Osteocyte (in vitro differentiated cells): ENCODE data around the gene DTYMK. TPM values are rescaled to one million over a fixed set of nuclear protein-coding genes. Genes with fewer than 3 reads are reported as not detected.

ENCODE experiments used
- DNase-seq: peaks from one replicate; pipeline ENCODE4 v3.0.0; 2021; ENCODE audit warnings: mixed read lengths; ENCODE audit not compliant: unreplicated experiment; ENCODE audit errors: extremely low spot score
- H3K27ac Mint-ChIP-seq: one replicate; pipeline ENCODE4 v1.8.0; 2021; ENCODE audit warnings: mild to moderate bottlenecking, mixed read lengths; ENCODE audit not compliant: unreplicated experiment
- H3K27me3 Mint-ChIP-seq: one replicate; pipeline ENCODE4 v1.8.0; 2021; ENCODE audit warnings: mixed read lengths; ENCODE audit not compliant: unreplicated experiment
- H3K36me3 Mint-ChIP-seq: one replicate; pipeline ENCODE4 v1.8.0; 2021; ENCODE audit warnings: mixed read lengths; ENCODE audit not compliant: unreplicated experiment
- H3K4me1 Mint-ChIP-seq: one replicate; pipeline ENCODE4 v1.8.0; 2021; ENCODE audit warnings: mixed read lengths; ENCODE audit not compliant: unreplicated experiment
- H3K4me3 Mint-ChIP-seq: one replicate; pipeline ENCODE4 v1.8.0; 2021; ENCODE audit warnings: mild to moderate bottlenecking, moderate library complexity, mixed read lengths; ENCODE audit not compliant: unreplicated experiment
- H3K9me3 Mint-ChIP-seq: one replicate; pipeline ENCODE4 v1.8.0; 2021; ENCODE audit warnings: mixed read lengths; ENCODE audit not compliant: unreplicated experiment
- CTCF ChIP-seq: fragments of 200-600 bp; sonication (generic); IDR thresholded peaks from 2 replicates; pipeline ENCODE4 v1.5.0; 2021; ENCODE audit warnings: antibody characterized with exemption, mild to moderate bottlenecking, moderate library complexity
- total RNA-seq: library from RNA; stranded (reverse); gene quantifications from 2 replicates; pipeline ENCODE4 v1.2.1, GENCODE V29; 2021

The DTYMK gene
- total RNA-seq, 1 donor from 2014 or later: 28.8 TPM

GRCh38 chr2:241649404-241649803 is 37.2 kb downstream of the DTYMK start:
- H3K27ac Mint-ChIP-seq: no peak overlapping the region
- no peaks in the 10 kb centered on the region for H3K4me1 Mint-ChIP-seq
- H3K4me3 Mint-ChIP-seq: no peak overlapping the region
- TF ChIP-seq CTCF: no peak
- peaks cover 17% of the 10 kb centered on the region for H3K36me3 Mint-ChIP-seq
- no peaks in the 10 kb centered on the region for H3K9me3 Mint-ChIP-seq
- no peaks in the 10 kb centered on the region for H3K27me3 Mint-ChIP-seq
- no peak for DNase-seq

GRCh38 chr2:241648453-241648852 is 38.2 kb downstream of the DTYMK start:
- no peaks in the 10 kb centered on the region for H3K4me1 Mint-ChIP-seq
- no peak for TF ChIP-seq CTCF
- H3K36me3 Mint-ChIP-seq: peaks cover 15% of the 10 kb centered on the region
- no peak for DNase-seq
- H3K9me3 Mint-ChIP-seq: no peaks in the 10 kb centered on the region
- H3K27ac Mint-ChIP-seq: no peak overlapping the region
- no peak overlapping the region for H3K4me3 Mint-ChIP-seq
- no peaks in the 10 kb centered on the region for H3K27me3 Mint-ChIP-seq

- no peak for TF ChIP-seq CTCF
- no peak overlapping the region for H3K27ac Mint-ChIP-seq
- no peak overlapping the region for H3K4me3 Mint-ChIP-seq
- no peaks in the 10 kb centered on the region for H3K27me3 Mint-ChIP-seq
- no peaks in the 10 kb centered on the region for H3K9me3 Mint-ChIP-seq
- no peak for DNase-seq
- peaks cover 3% of the 10 kb centered on the region for H3K36me3 Mint-ChIP-seq
- peaks cover under 1% of the 10 kb centered on the region for H3K4me1 Mint-ChIP-seq
Measured at GRCh38 chr2:241645915-241646645, 40.5 kb downstream of the DTYMK start.

- no peak for DNase-seq
- no peaks in the 10 kb centered on the region for H3K9me3 Mint-ChIP-seq
- peaks cover 9% of the 10 kb centered on the region for H3K4me1 Mint-ChIP-seq
- no peak overlapping the region for H3K27ac Mint-ChIP-seq
- H3K27me3 Mint-ChIP-seq: no peaks in the 10 kb centered on the region
- H3K36me3 Mint-ChIP-seq: no peaks in the 10 kb centered on the region
- H3K4me3 Mint-ChIP-seq: no peak overlapping the region
- no peak for TF ChIP-seq CTCF
Measured at GRCh38 chr2:241645056-241645914, 41.3 kb downstream of the DTYMK start.

GRCh38 chr2:241641631-241642030 is 45.0 kb downstream of the DTYMK start:
- DNase-seq: no peak
- Mint-ChIP-seq H3K36me3 (no peaks in the 10 kb centered on the region), H3K9me3 (no peaks in the 10 kb centered on the region), H3K4me3 (no peak overlapping the region), H3K27ac (no peak overlapping the region), H3K27me3 (no peaks in the 10 kb centered on the region), H3K4me1 (peaks cover 29% of the 10 kb centered on the region)
- no peak for TF ChIP-seq CTCF
